MM.1S (cell line): Measurements from ENCODE around the gene PHTF1.

ENCODE experiments used
- DNase-seq: peaks from one replicate; pipeline ENCODE4 v3.0.0-alpha.2; 2015
- H2AFZ ChIP-seq: fragments of 300-600 bp; sonication (generic); 2 replicates; pipeline ENCODE4 v1.6.0; 2016; ENCODE audit warnings: antibody characterized with exemption, low read length
- H3F3A ChIP-seq: fragments of 300-600 bp; sonication (generic); 2 replicates; pipeline ENCODE4 v1.6.1; 2016; ENCODE audit warnings: mild to moderate bottlenecking, antibody characterized with exemption, low read length, moderate library complexity, mixed read lengths; ENCODE audit not compliant: insufficient read depth
- H3K27ac ChIP-seq: fragments of 300-600 bp; sonication (generic); 2 replicates; pipeline ENCODE4 v1.5.1; 2016; ENCODE audit warnings: mild to moderate bottlenecking, low read length
- H3K27me3 ChIP-seq: fragments of 300-600 bp; sonication (generic); replicated peaks from 2 replicates; pipeline ENCODE4 v1.6.0; 2016; ENCODE audit warnings: low read length; ENCODE audit not compliant: insufficient read depth
- H3K36me3 ChIP-seq: fragments of 300-600 bp; sonication (generic); replicated peaks from 2 replicates; pipeline ENCODE4 v1.6.1; 2016; ENCODE audit warnings: mild to moderate bottlenecking, low read length, mixed read lengths; ENCODE audit not compliant: insufficient read depth
- H3K4me1 ChIP-seq: fragments of 300-600 bp; sonication (generic); 2 replicates; pipeline ENCODE4 v1.6.1; 2016; ENCODE audit warnings: low read length, mixed read lengths
- H3K4me2 ChIP-seq: fragments of 300-600 bp; sonication (generic); 2 replicates; pipeline ENCODE4 v1.6.0; 2016; ENCODE audit warnings: low read depth, low read length
- H3K4me3 ChIP-seq: fragments of 300-600 bp; sonication (generic); 2 replicates; pipeline ENCODE4 v1.5.1; 2016; ENCODE audit warnings: low read length, mixed read lengths
- H3K79me2 ChIP-seq: fragments of 300-600 bp; sonication (generic); 2 replicates; pipeline ENCODE4 v1.6.1; 2016; ENCODE audit warnings: mixed run types, low read length, mixed read lengths
- H3K9ac ChIP-seq: fragments of 300-600 bp; sonication (generic); 2 replicates; pipeline ENCODE4 v1.6.1; 2016; ENCODE audit warnings: low read length, mixed read lengths
- H3K9me2 ChIP-seq: fragments of 300-600 bp; sonication (generic); replicated peaks from 2 replicates; pipeline ENCODE4 v1.6.1; 2016; ENCODE audit warnings: mild to moderate bottlenecking, low read length, mixed read lengths; ENCODE audit not compliant: insufficient read depth
- H3K9me3 ChIP-seq: fragments of 300-600 bp; sonication (generic); replicated peaks from 2 replicates; pipeline ENCODE4 v1.6.1; 2016; ENCODE audit warnings: mild to moderate bottlenecking, low read length, mixed read lengths; ENCODE audit not compliant: insufficient read depth
- H4K20me1 ChIP-seq: fragments of 300-600 bp; sonication (generic); 2 replicates; pipeline ENCODE4 v1.6.1; 2016; ENCODE audit warnings: mild to moderate bottlenecking, low read length, moderate library complexity, mixed read lengths; ENCODE audit not compliant: insufficient read depth
- CTCF ChIP-seq: fragments of 300-600 bp; sonication (generic); IDR thresholded peaks from 2 replicates; pipeline ENCODE4 v1.5.1; 2016; ENCODE audit warnings: antibody characterized with exemption, low read length, mixed read lengths
- EZH2 ChIP-seq: fragments of 300-600 bp; sonication (generic); optimal IDR thresholded peaks from 2 replicates; pipeline ENCODE3; 2017; ENCODE audit warnings: low read depth, mild to moderate bottlenecking, antibody characterized with exemption, low read length, mixed read lengths
- EZH2phosphoT487 ChIP-seq: fragments of 300-600 bp; sonication (generic); IDR thresholded peaks from 2 replicates; pipeline ENCODE4 v1.6.1; 2018; ENCODE audit warnings: antibody characterized with exemption, low read length

PHTF1 gene

GRCh38 chr1:113800487-113800886 is 41.2 kb upstream of the PHTF1 start:
- Histone ChIP-seq H3K4me2 (no peak overlapping the region), H3K4me3 (no peak overlapping the region), H3K4me1 (no peaks in the 10 kb centered on the region; the same call in 1 of the 2 replicates), H3K9me2 (no peaks in the 10 kb centered on the region), H3K36me3 (no peaks in the 10 kb centered on the region), H2AFZ (no peak overlapping the region), H4K20me1 (no peaks in the 10 kb centered on the region), H3F3A (no peaks in the 10 kb centered on the region), H3K9ac (no peak overlapping the region), H3K27me3 (no peaks in the 10 kb centered on the region), H3K27ac (no peak overlapping the region), H3K79me2 (peaks cover 77% of the 10 kb centered on the region), H3K9me3 (no peaks in the 10 kb centered on the region)
- DNase-seq = no peak
- TF ChIP-seq CTCF (no peak), EZH2phosphoT487 (no peak), EZH2 (no peak)

GRCh38 chr1:113797472-113797871 is 38.2 kb upstream of the PHTF1 start:
- TF ChIP-seq EZH2 (no peak), CTCF (no peak), EZH2phosphoT487 (no peak)
- H4K20me1 ChIP-seq = no peaks in the 10 kb centered on the region
- H3K79me2 ChIP-seq = peaks cover 47% of the 10 kb centered on the region
- H3K4me2 ChIP-seq = no peak overlapping the region
- no peak for DNase-seq
- H3K9ac ChIP-seq = no peak overlapping the region
- peaks cover 5% of the 10 kb centered on the region; the same call in 1 of the 2 replicates for H3F3A ChIP-seq
- peaks cover 6% of the 10 kb centered on the region; the same call in 1 of the 2 replicates for H3K4me1 ChIP-seq
- no peak overlapping the region for H2AFZ ChIP-seq
- no peak overlapping the region for H3K4me3 ChIP-seq
- no peaks in the 10 kb centered on the region for H3K9me2 ChIP-seq
- no peaks in the 10 kb centered on the region for H3K9me3 ChIP-seq
- no peaks in the 10 kb centered on the region for H3K36me3 ChIP-seq
- no peaks in the 10 kb centered on the region for H3K27me3 ChIP-seq
- no peak overlapping the region for H3K27ac ChIP-seq

GRCh38 chr1:113793878-113794834 is 34.9 kb upstream of the PHTF1 start:
- Histone ChIP-seq H3K9me2 (no peaks in the 10 kb centered on the region), H3K79me2 (peaks cover 23% of the 10 kb centered on the region), H2AFZ (no peak overlapping the region), H3K27ac (no peak overlapping the region), H3K36me3 (no peaks in the 10 kb centered on the region), H3K4me3 (no peak overlapping the region), H3K4me2 (no peak overlapping the region), H3K9me3 (no peaks in the 10 kb centered on the region), H3K9ac (no peak overlapping the region), H3K4me1 (peaks cover 10% of the 10 kb centered on the region; the same call in 1 of the 2 replicates), H3K27me3 (no peaks in the 10 kb centered on the region), H3F3A (peaks cover 7% of the 10 kb centered on the region; the same call in 1 of the 2 replicates), H4K20me1 (no peaks in the 10 kb centered on the region)
- TF ChIP-seq EZH2phosphoT487 = no peak
- TF ChIP-seq EZH2 = no peak
- no peak for TF ChIP-seq CTCF
- DNase-seq = no peak
